Naive B cell (primary cell): ENCODE results near the gene MMP3. TPM values are rescaled to one million over a fixed set of nuclear protein-coding genes. Genes with fewer than 3 reads are reported as not detected.

Experiments used
- ATAC-seq, 2 donors: fragments of 150-1000 bp; cut with Tn5 transposase; 2 replicates each; pipeline ENCODE4 v1.10.0; 2021; ENCODE audit warnings: low read depth in 2 of 2, mild to moderate bottlenecking in 2 of 2, moderate library complexity in 2 of 2
- DNase-seq: peaks from one replicate; pipeline ENCODE4 v3.0.0; 2022
- H3K27ac Mint-ChIP-seq, 6 donors: one replicate each; pipeline ENCODE4 v1.8.0; 2020 to 2022; ENCODE audit warnings: mild to moderate bottlenecking in 6 of 6, mixed read lengths in 6 of 6, moderate library complexity in 5 of 6, inconsistent platforms in 2 of 6
- H3K27me3 Mint-ChIP-seq, 3 donors: one replicate each; pipeline ENCODE4 v1.8.0; 2021 to 2022; ENCODE audit warnings: mixed read lengths in 3 of 3, mild to moderate bottlenecking in 1 of 3
- H3K36me3 Mint-ChIP-seq, 2 donors: one replicate each; pipeline ENCODE4 v1.8.0; 2020 to 2022; ENCODE audit warnings: mixed read lengths in 2 of 2, inconsistent platforms in 1 of 2, mild to moderate bottlenecking in 1 of 2
- H3K4me1 Mint-ChIP-seq, 3 donors: one replicate each; pipeline ENCODE4 v1.8.0; 2020 to 2022; ENCODE audit warnings: mixed read lengths in 3 of 3, inconsistent platforms in 1 of 3, mild to moderate bottlenecking in 1 of 3, moderate library complexity in 1 of 3
- H3K4me3 Mint-ChIP-seq, 8 donors: one replicate each; pipeline ENCODE4 v1.8.0; 2020 to 2022; ENCODE audit warnings: mild to moderate bottlenecking in 8 of 8, mixed read lengths in 8 of 8, moderate library complexity in 8 of 8, inconsistent platforms in 2 of 8
- H3K9me3 Mint-ChIP-seq, 7 donors: one replicate each; pipeline ENCODE4 v1.8.0; 2020 to 2022; ENCODE audit warnings: mixed read lengths in 7 of 7, mild to moderate bottlenecking in 5 of 7, inconsistent platforms in 2 of 7, moderate library complexity in 1 of 7
- polyA plus RNA-seq, 6 donors: library from polyadenylated mRNA; unstranded; fragments of 300-500 nt; fragmentation: Illumina TruSeq; gene quantifications; one replicate each; pipeline ENCODE4 v1.2.3, GENCODE V29; 2021; ENCODE audit warnings: low read depth in 6 of 6

The MMP3 gene
- polyA plus RNA-seq, 6 donors from 2014 or later = not detected

- ATAC-seq (no peak), DNase-seq (no peak)
- Mint-ChIP-seq H3K4me1 (peaks cover 0 to 3% (median 0%) of the 10 kb centered on the region in 3 donors), H3K4me3 (no peak overlapping the region), H3K27me3 (peaks cover 34 to 57% (median 39%) of the 10 kb centered on the region in 3 donors), H3K36me3 (no peaks in the 10 kb centered on the region), H3K9me3 (peaks cover 0 to 6% (median 0%) of the 10 kb centered on the region in 7 donors), H3K27ac (no peak overlapping the region)
Observed at GRCh38 chr11:102830001-102830727, 13.2 kb downstream of the MMP3 start.

- Mint-ChIP-seq H3K4me3 (no peak overlapping the region), H3K9me3 (peaks cover 0 to 6% (median 0%) of the 10 kb centered on the region in 7 donors), H3K27me3 (peaks cover 29 to 52% (median 39%) of the 10 kb centered on the region in 3 donors), H3K4me1 (peaks cover 0 to 3% (median 0%) of the 10 kb centered on the region in 3 donors), H3K36me3 (no peaks in the 10 kb centered on the region), H3K27ac (no peak overlapping the region)
- DNase-seq = no peak
- no peak for ATAC-seq
Observed at GRCh38 chr11:102829316-102830000, 14.0 kb downstream of the MMP3 start.

- peaks cover 11 to 22% (median 13%) of the 10 kb centered on the region in 3 donors for H3K27me3 Mint-ChIP-seq
- peaks cover 0 to 6% (median 0%) of the 10 kb centered on the region in 7 donors for H3K9me3 Mint-ChIP-seq
Observed at GRCh38 chr11:102824556-102824955, 18.9 kb downstream of the MMP3 start.

GRCh38 chr11:102819491-102819890 lies 23.9 kb downstream of the MMP3 start:
- no peaks in the 10 kb centered on the region for H3K4me1 Mint-ChIP-seq
- no peak overlapping the region for H3K27ac Mint-ChIP-seq
- ATAC-seq (no peak), DNase-seq (no peak)
- H3K4me3 Mint-ChIP-seq = no peak overlapping the region
- no peaks in the 10 kb centered on the region for H3K36me3 Mint-ChIP-seq
- H3K27me3 Mint-ChIP-seq = no peaks in the 10 kb centered on the region
- peaks cover 4 to 36% (median 18%) of the 10 kb centered on the region in 7 donors for H3K9me3 Mint-ChIP-seq

More at GRCh38 chr11:102824556-102824955, 18.9 kb downstream of the MMP3 start:
- ATAC-seq (no peak), DNase-seq (no peak)
- Mint-ChIP-seq H3K4me3 (no peak overlapping the region), H3K36me3 (no peaks in the 10 kb centered on the region), H3K4me1 (no peaks in the 10 kb centered on the region), H3K27ac (no peak overlapping the region)

GRCh38 chr11:102813484-102813883 lies 29.9 kb downstream of the MMP3 start:
- no peak for ATAC-seq
- peaks cover 0 to 16% (median 6%) of the 10 kb centered on the region in 3 donors for H3K27me3 Mint-ChIP-seq
- DNase-seq = no peak
- no peak overlapping the region for H3K27ac Mint-ChIP-seq
- H3K4me3 Mint-ChIP-seq = no peak overlapping the region
- no peaks in the 10 kb centered on the region for H3K4me1 Mint-ChIP-seq
- H3K9me3 Mint-ChIP-seq = peaks cover 7 to 35% (median 21%) of the 10 kb centered on the region in 7 donors
- no peaks in the 10 kb centered on the region for H3K36me3 Mint-ChIP-seq

GRCh38 chr11:102812188-102812587 lies 31.2 kb downstream of the MMP3 start:
- DNase-seq = no peak
- Mint-ChIP-seq H3K4me1 (no peaks in the 10 kb centered on the region), H3K27ac (no peak overlapping the region), H3K36me3 (no peaks in the 10 kb centered on the region), H3K9me3 (peaks cover 7 to 25% (median 14%) of the 10 kb centered on the region in 7 donors), H3K4me3 (no peak overlapping the region), H3K27me3 (peaks cover 5 to 29% (median 6%) of the 10 kb centered on the region in 3 donors)
- no peak for ATAC-seq

- ATAC-seq (no peak), DNase-seq (no peak)
- Mint-ChIP-seq H3K4me3 (no peak overlapping the region), H3K27me3 (peaks cover 6 to 35% (median 10%) of the 10 kb centered on the region in 3 donors), H3K9me3 (peaks cover 1 to 16% (median 10%) of the 10 kb centered on the region in 7 donors), H3K36me3 (no peaks in the 10 kb centered on the region), H3K4me1 (no peaks in the 10 kb centered on the region), H3K27ac (no peak overlapping the region)
Observed at GRCh38 chr11:102810950-102811660, 32.3 kb downstream of the MMP3 start.

- H3K36me3 Mint-ChIP-seq = no peaks in the 10 kb centered on the region
- ATAC-seq (no peak), DNase-seq (no peak)
- H3K4me3 Mint-ChIP-seq = no peak overlapping the region
- H3K4me1 Mint-ChIP-seq = no peaks in the 10 kb centered on the region
- peaks cover 6 to 40% (median 10%) of the 10 kb centered on the region in 3 donors for H3K27me3 Mint-ChIP-seq
- H3K9me3 Mint-ChIP-seq = peaks cover 1 to 8% (median 4%) of the 10 kb centered on the region in 7 donors
- H3K27ac Mint-ChIP-seq = no peak overlapping the region
Observed at GRCh38 chr11:102809971-102810370, 33.4 kb downstream of the MMP3 start.

- Mint-ChIP-seq H3K27ac (no peak overlapping the region), H3K4me3 (no peak overlapping the region), H3K27me3 (peaks cover 18 to 50% (median 23%) of the 10 kb centered on the region in 3 donors), H3K9me3 (peaks cover 0 to 4% (median 0%) of the 10 kb centered on the region in 7 donors), H3K36me3 (no peaks in the 10 kb centered on the region), H3K4me1 (no peaks in the 10 kb centered on the region)
- ATAC-seq = no peak
- no peak for DNase-seq
Observed at GRCh38 chr11:102807921-102808320, 35.5 kb downstream of the MMP3 start.

GRCh38 chr11:102806296-102806695 lies 37.1 kb downstream of the MMP3 start:
- Mint-ChIP-seq H3K27me3 (peaks cover 18 to 50% (median 23%) of the 10 kb centered on the region in 3 donors), H3K4me1 (no peaks in the 10 kb centered on the region), H3K9me3 (peaks cover 0 to 4% (median 0%) of the 10 kb centered on the region in 7 donors), H3K4me3 (no peak overlapping the region), H3K27ac (no peak overlapping the region), H3K36me3 (no peaks in the 10 kb centered on the region)
- no peak for DNase-seq
- no peak for ATAC-seq

- Mint-ChIP-seq H3K4me3 (no peak overlapping the region), H3K27ac (no peak overlapping the region), H3K4me1 (no peaks in the 10 kb centered on the region), H3K36me3 (no peaks in the 10 kb centered on the region), H3K27me3 (peaks cover 13 to 34% (median 29%) of the 10 kb centered on the region in 3 donors), H3K9me3 (peaks cover 0 to 2% (median 0%) of the 10 kb centered on the region in 7 donors)
- ATAC-seq (no peak), DNase-seq (no peak)
Observed at GRCh38 chr11:102802341-102802740, 41.1 kb downstream of the MMP3 start.

GRCh38 chr11:102800767-102801166 lies 42.6 kb downstream of the MMP3 start:
- no peaks in the 10 kb centered on the region for H3K4me1 Mint-ChIP-seq
- peaks cover 13 to 24% (median 23%) of the 10 kb centered on the region in 3 donors for H3K27me3 Mint-ChIP-seq
- H3K36me3 Mint-ChIP-seq = no peaks in the 10 kb centered on the region
- ATAC-seq (no peak), DNase-seq (no peak)
- H3K27ac Mint-ChIP-seq = no peak overlapping the region
- H3K4me3 Mint-ChIP-seq = no peak overlapping the region
- peaks cover 0 to 2% (median 0%) of the 10 kb centered on the region in 7 donors for H3K9me3 Mint-ChIP-seq

GRCh38 chr11:102799681-102800340 lies 43.6 kb downstream of the MMP3 start:
- DNase-seq = no peak
- no peak for ATAC-seq
- no peaks in the 10 kb centered on the region for H3K4me1 Mint-ChIP-seq
- H3K9me3 Mint-ChIP-seq = peaks cover 0 to 2% (median 0%) of the 10 kb centered on the region in 7 donors
- H3K4me3 Mint-ChIP-seq = no peak overlapping the region
- peaks cover 13 to 23% (median 20%) of the 10 kb centered on the region in 3 donors for H3K27me3 Mint-ChIP-seq
- peak overlapping the region in 1 of 6 donors; percentile 21 for H3K27ac Mint-ChIP-seq
- H3K36me3 Mint-ChIP-seq = no peaks in the 10 kb centered on the region
